OCI-LY7 (cell line): ENCODE results near the gene ZC3H15. TPM values are rescaled to one million over a fixed set of nuclear protein-coding genes. Genes with fewer than 3 reads are reported as not detected.

Experiments
- BruUV-seq: library from RNA; stranded (reverse); fragments of 400-500 nt; replicated peaks from 2 replicates; lab custom pipeline; 2021; lab: Mats Ljungman, UMichigan
- CTCF ChIA-PET: fragments of 300-600 bp; sonication (Branson Sonifier 250); formaldehyde crosslinking; loops from one replicate; lab custom pipeline; 2022; ENCODE audit warnings: antibody characterized with exemption; ENCODE audit not compliant: unreplicated experiment; lab: Charles Lee
- POLR2A ChIA-PET: fragments of 300-600 bp; sonication (Branson Sonifier 250); formaldehyde crosslinking; loops from one replicate; lab custom pipeline; 2022; ENCODE audit warnings: antibody characterized with exemption; lab: Charles Lee
- DNase-seq: peaks from one replicate; pipeline ENCODE4 v3.0.0-alpha.2; 2015; ENCODE audit warnings: low spot score
- H2AFZ ChIP-seq: fragments of 200-600 bp; sonication (generic), shearing (Covaris generic); 2 replicates; pipeline ENCODE4 v1.6.1; 2014; ENCODE audit warnings: mild to moderate bottlenecking, antibody characterized with exemption, low read length, moderate library complexity
- H3K27ac ChIP-seq: fragments of 200-600 bp; sonication (generic); 2 replicates; pipeline ENCODE4 v1.5.1; 2014; ENCODE audit warnings: mixed run types, low read depth, mild to moderate bottlenecking, moderate library complexity, low read length, inconsistent platforms; ENCODE audit not compliant: poor library complexity, severe bottlenecking
- H3K36me3 ChIP-seq: fragments of 200-600 bp; sonication (generic); 2 replicates; pipeline ENCODE4 v1.6.1; 2014; ENCODE audit warnings: mild to moderate bottlenecking, antibody characterized with exemption, low read length, moderate library complexity, mixed read lengths; ENCODE audit not compliant: insufficient read depth
- H3K4me1 ChIP-seq: fragments of 200-600 bp; sonication (generic); 2 replicates; pipeline ENCODE4 v1.5.1; 2014; ENCODE audit warnings: mild to moderate bottlenecking, low read length; ENCODE audit not compliant: insufficient read depth, poor library complexity, severe bottlenecking
- H3K4me2 ChIP-seq: fragments of 200-600 bp; sonication (generic); 2 replicates; pipeline ENCODE4 v1.6.1; 2014; ENCODE audit warnings: mild to moderate bottlenecking, low read length
- H3K4me3 ChIP-seq: fragments of 200-600 bp; sonication (generic); 2 replicates; pipeline ENCODE4 v1.5.1; 2014; ENCODE audit warnings: mild to moderate bottlenecking, low read depth, low read length; ENCODE audit not compliant: poor library complexity, severe bottlenecking
- H3K79me2 ChIP-seq: fragments of 200-600 bp; sonication (generic); 2 replicates; pipeline ENCODE4 v1.6.1; 2016; ENCODE audit warnings: low read depth, mild to moderate bottlenecking, low read length, moderate library complexity, mixed read lengths; ENCODE audit not compliant: insufficient read depth
- H3K9me2 ChIP-seq: fragments of 200-600 bp; sonication (generic); 2 replicates; pipeline ENCODE4 v1.6.1; 2016; ENCODE audit warnings: mild to moderate bottlenecking, low read length, mixed read lengths; ENCODE audit not compliant: insufficient read depth
- H3K9me3 ChIP-seq: fragments of 200-600 bp; sonication (generic); 2 replicates; pipeline ENCODE4 v1.6.1; 2014; ENCODE audit warnings: mild to moderate bottlenecking, mixed run types, low read length, mixed read lengths
- H4K20me1 ChIP-seq: fragments of 200-600 bp; sonication (generic); 2 replicates; pipeline ENCODE4 v1.6.1; 2014; ENCODE audit warnings: mild to moderate bottlenecking, antibody characterized with exemption, low read length, moderate library complexity, mixed read lengths; ENCODE audit not compliant: insufficient read depth
- CTCF ChIP-seq: fragments of 200-600 bp; sonication (generic); conservative IDR thresholded peaks from 2 replicates; pipeline ENCODE4 v1.5.1; 2014; ENCODE audit warnings: mild to moderate bottlenecking, antibody characterized with exemption, low read length, moderate library complexity, mixed read lengths
- EZH2phosphoT487 ChIP-seq: fragments of 200-600 bp; sonication (generic); IDR thresholded peaks from 2 replicates; pipeline ENCODE4 v1.6.1; 2018; ENCODE audit warnings: low read depth, borderline replicate concordance, mild to moderate bottlenecking, mixed run types, antibody characterized with exemption, low read length, moderate library complexity, mixed read lengths
- intact Hi-C: fragments of 100-400 bp; cut with micrococcal nuclease; formaldehyde crosslinking; loops from one replicate; pipeline ENCODE4 v1.10.0; 2022; ENCODE audit not compliant: unreplicated experiment
- total RNA-seq, 2 experiments: library from RNA; depleted of rRNA in 1 of 2; stranded (reverse); fragments of >200 nt in 1 of 2; shearing (Covaris generic) in 1 of 2; gene quantifications; 2 replicates each; pipeline ENCODE4 v1.2.3, GENCODE V29; 2014 to 2022

Gene ZC3H15
- total RNA-seq, 2 experiments from 2014 or later = 47.7 to 74.0 TPM

GRCh38 chr2:186523791-186524190, 37.7 kb downstream of the ZC3H15 start:
- intact Hi-C loops = no loop called here
- H4K20me1 ChIP-seq = no peaks in the 10 kb centered on the region
- no peaks in the 10 kb centered on the region for H3K9me3 ChIP-seq
- no TSS peak for BruUV-seq
- DNase-seq = no peak
- TF ChIP-seq CTCF (no peak), EZH2phosphoT487 (no peak)
- H3K4me3 ChIP-seq = no peak overlapping the region
- CTCF ChIA-PET = no interaction called here
- H3K36me3 ChIP-seq = peaks cover 10% of the 10 kb centered on the region; the same call in 1 of the 2 replicates
- POLR2A ChIA-PET = no interaction called here
- H2AFZ ChIP-seq = no peak overlapping the region
- H3K79me2 ChIP-seq = no peaks in the 10 kb centered on the region
- no peaks in the 10 kb centered on the region for H3K9me2 ChIP-seq
- H3K4me2 ChIP-seq = no peak overlapping the region
- no peaks in the 10 kb centered on the region for H3K4me1 ChIP-seq
- H3K27ac ChIP-seq = no peak overlapping the region

DNA sequence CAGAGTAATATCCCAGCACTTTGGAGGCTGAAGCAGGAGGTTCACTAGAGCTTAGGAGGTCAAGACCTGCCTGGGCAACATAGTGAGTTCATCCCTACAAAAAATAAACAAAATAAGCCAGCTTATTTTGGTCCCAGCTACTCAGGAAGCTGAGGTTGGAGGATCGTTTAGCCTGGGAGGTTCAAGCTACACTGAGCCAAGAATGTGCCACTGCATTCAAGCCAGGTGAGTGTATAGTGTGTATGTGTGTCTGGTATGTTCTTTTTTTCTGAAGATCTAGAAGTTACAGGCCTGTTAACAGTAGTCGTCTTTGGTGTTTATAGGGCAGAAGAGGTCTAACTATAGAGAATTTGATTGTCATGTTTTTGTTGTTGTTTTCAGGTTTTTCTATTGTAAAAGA, 40.2 kb downstream of the ZC3H15 start:
- intact Hi-C loops = no loop called here
- Histone ChIP-seq H3K9me3 (no peaks in the 10 kb centered on the region), H3K27ac (no peak overlapping the region), H2AFZ (no peak overlapping the region), H3K4me1 (no peaks in the 10 kb centered on the region), H3K9me2 (no peaks in the 10 kb centered on the region), H3K4me3 (no peak overlapping the region), H3K36me3 (no peaks in the 10 kb centered on the region), H4K20me1 (no peaks in the 10 kb centered on the region), H3K79me2 (no peaks in the 10 kb centered on the region), H3K4me2 (no peak overlapping the region)
- DNase-seq = no peak
- POLR2A ChIA-PET = no interaction called here
- CTCF ChIA-PET = no interaction called here
- no TSS peak for BruUV-seq
- TF ChIP-seq CTCF = no peak
- no peak for TF ChIP-seq EZH2phosphoT487

DNA sequence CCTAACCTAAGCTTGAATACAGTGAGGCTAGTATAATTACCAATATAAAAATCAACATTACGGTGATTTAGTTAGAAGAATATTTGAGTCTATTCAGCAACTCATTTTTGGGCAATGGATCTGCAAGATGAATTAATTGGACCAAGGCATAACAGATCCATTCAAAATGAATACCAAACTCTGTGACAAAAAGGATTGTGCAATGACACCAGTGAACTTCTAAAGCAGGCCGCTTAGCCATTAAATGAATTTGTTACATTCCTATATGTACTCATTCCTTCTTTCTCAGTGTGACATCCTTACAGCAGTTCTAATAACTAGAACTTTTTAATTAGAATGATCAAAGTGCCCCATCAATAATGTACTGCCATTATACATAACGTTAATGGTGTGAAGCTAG, 44.3 kb downstream of the ZC3H15 start:
- Histone ChIP-seq H3K9me2 (no peaks in the 10 kb centered on the region), H4K20me1 (no peaks in the 10 kb centered on the region), H3K4me3 (no peak overlapping the region), H3K9me3 (no peaks in the 10 kb centered on the region), H3K27ac (no peak overlapping the region), H3K36me3 (no peaks in the 10 kb centered on the region), H3K79me2 (no peaks in the 10 kb centered on the region), H3K4me2 (no peak overlapping the region), H2AFZ (no peak overlapping the region), H3K4me1 (no peaks in the 10 kb centered on the region)
- no peak for DNase-seq
- ChIA-PET POLR2A (interaction anchor here (1.1 kb wide), 1 partner anchor 11 kb away, joined by 3 read pairs; no protein-coding TSS in a partner anchor), CTCF (no interaction called here)
- TF ChIP-seq CTCF (no peak), EZH2phosphoT487 (no peak)
- no TSS peak for BruUV-seq
- intact Hi-C loops = no loop called here
